HG03457 (cell line): ENCODE results near the gene RRP36.
"Not testable (repeated sequence)": the region's sequence is repeated elsewhere in the genome, so short reads cannot be mapped to it uniquely, and the experiment has no call there.

Source experiments
- ATAC-seq: cut with Tn5 transposase; IDR thresholded peaks from one replicate; pipeline ENCODE4 v1.9.1; 2021; ENCODE audit warnings: moderate number of reproducible peaks; ENCODE audit not compliant: unreplicated experiment

Gene RRP36

DNA sequence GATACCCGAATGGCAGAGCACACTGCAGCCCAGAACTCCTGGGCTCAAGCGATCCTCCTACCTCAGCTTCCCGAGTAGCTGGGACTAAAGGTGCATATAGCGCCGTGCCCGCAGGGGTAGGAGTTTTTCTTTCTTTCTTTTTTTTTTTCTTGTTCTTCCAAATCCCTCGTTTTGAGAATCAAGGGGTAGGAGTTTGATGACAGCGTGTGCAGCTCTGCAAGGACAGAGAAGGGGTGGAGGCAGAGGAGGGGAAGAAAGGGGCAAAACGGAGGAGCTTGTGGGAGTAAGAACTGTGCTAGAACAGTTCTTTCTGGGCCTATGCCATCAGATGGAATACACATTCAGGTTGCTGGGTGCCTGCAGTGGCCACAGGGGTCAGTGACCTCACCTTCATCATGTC is 15.3 kb downstream of the RRP36 start:
- ATAC-seq, result no peak

DNA sequence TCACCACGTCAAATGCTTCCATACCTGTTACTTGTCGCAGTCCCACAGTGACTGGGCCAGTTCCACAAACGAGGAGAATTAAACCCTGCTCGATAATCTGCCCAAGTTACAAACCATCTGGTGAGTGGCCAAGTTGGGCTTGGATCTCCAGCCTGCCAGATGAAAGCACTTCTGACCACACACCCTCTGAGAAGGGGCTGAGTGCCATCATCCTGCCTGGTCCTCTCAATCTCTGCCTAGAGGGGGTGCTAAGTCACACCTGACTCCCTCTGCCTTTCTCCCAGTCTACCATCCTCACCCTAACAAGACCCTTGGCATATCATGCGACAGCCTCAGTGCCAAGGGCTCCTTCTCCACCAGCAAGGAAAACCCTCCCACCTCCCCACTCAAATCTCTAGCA is 15.8 kb downstream of the RRP36 start:
- no peak for ATAC-seq

DNA sequence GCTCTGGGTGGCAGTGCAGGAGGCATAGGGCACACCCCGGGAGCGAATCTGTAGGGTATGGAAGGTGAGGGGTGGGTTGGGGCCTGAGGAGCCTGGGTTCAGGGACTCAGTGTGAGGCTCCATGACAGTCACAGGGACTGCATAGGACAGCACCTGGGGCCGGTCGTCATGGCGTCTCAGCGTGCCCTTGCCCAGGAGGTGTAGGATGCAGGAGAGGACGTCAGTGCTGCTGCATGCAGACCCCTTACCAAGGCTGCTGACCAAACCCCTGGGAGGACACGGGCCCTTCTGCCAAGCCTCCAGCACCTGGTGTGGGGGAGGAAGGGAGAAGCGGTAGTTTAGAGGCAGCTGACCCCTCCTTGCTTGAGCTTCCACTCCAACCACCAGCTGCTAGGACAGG is 16.3 kb downstream of the RRP36 start:
- no peak for ATAC-seq

DNA sequence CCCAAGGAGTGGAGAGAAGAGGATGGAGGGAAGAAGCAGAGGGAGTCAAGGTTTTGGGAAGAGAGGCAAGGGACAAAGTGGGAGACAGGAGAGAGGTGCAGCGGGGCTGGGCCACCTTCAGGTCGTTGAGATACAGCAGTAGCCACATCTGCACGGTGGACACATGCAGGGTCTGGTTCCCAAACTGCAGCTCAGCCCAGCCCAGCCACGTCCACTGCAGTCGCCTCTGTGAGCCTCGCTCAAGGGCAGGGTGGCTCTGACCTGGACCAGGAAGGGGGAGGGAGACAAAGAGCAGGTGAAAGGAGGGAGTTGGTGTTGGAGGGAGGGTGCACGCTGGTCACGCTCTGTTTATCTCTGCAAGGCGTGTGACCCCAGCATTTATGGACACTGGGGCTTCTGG is 17.3 kb downstream of the RRP36 start:
- ATAC-seq, result no peak

DNA sequence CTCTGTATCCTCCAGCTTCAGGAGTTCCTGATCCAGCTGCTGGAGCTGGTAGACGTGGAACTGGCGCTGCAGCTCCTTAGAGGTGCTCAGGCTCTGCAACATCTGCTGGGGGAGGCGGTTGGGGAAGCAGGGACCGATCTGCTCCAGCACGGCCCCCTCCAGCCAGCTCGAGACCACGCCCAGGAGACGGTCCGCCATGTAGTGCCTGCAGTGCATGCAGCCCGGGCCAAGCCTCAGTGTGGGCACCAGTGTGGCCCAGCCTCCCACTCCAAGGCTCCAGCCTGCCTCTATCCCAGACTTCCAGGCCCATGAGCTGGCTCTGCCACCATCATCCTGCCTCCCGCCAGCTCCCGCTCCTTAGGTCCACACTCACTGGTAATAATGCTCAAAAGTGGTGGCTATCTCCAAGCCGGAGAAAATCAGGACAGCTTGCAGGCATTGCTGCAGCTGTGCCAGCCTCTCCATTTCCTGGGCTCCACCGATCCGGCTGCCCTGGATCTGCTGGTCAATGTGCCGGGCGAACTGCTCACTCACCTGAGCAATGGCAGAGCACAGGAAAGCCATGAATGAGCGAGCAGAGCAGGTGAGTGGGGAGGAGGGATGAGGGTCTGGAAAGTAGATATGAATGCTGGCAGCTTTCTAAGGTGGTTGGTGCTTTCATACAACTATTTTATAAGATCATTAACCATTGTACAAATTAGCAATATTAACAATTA is 19.3 kb downstream of the RRP36 start:
- ATAC-seq, result no peak

DNA sequence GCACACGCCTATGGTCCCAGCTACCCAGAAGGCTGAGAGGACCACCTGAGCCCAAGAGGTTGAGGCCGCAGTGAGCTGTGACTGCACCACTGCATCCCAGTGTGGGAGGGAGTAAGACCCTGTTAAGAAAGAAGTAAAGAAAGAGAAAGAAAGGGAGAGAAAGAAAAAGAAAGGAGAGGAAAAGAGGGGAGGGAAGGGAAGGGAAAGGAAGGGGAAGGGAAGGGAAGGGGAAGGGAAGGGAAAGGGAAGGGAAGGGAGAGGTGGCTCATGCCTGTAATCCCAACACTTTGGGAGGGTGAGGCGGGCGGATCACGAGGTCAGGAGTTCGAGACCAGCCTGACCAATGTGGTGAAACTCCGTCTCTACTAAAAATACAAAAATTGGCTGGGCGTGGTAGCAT is 20.1 kb downstream of the RRP36 start:
- ATAC-seq, result not testable (repeated sequence)

DNA sequence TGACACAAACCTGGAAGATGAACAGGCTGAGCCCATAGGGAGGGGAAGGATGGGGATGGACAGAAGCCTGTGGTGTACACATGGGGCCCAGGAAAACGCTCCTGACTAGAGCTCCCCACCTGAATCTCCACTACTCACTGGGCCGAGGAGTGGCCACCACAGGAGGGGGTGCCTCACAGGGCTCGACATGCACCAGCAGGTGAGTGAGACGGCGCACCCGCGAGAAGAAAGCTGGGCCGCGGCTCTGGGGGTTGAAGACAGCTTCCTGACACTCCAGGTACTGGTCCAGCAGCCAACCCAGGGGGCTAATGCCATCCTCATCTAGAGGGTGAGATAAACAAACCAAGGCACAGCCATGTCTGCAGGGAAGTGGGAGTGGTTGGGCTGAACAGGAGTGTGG is 21.9 kb downstream of the RRP36 start:
- no peak for ATAC-seq

DNA sequence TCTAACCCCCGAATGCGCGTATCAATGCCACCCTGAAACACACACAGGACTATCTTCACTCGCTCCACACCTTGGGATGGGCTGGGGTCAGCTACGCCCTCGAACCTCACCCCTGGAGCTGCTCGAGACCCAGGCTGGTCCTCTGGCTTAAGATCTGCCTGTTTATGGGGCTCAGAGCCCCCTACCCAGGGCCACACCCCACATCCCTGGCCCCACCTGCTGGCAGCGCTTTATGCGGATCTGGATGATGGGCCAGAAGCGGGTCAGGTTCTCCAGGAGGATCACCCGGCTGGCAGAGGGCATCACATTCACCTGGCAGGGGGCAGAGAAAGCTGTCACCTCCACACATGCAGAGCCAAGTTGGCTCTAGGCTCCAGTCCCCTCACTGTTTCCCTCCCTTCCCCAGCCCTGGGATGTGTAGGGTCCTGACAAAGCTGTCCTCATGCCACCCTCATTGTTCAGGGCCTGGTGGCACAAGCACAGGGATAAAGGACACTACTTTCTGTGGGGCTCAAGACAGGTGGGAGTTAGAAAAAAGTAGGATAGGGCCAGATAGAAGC is 24.0 kb downstream of the RRP36 start:
- no peak for ATAC-seq

DNA sequence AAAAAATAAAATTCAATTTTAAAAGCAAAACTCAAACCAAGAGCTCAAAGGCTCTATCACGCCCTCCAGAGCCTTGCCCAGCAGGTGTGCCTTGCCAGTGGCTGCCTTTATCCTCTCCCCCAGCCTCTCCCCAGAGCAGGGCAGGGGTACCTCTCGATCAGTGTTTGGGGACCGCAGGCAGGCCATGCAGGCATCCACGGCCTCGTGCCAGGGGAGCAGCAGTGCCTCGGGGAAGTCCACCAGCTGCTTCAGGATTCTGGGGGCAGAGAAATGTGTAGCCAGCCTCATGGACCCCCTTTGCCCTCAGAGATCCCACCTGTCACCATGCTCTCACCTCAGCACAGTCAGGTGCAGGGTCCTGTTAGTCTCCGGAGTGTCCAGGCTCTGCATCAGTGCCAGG is 26.6 kb downstream of the RRP36 start:
- ATAC-seq, result no peak

DNA sequence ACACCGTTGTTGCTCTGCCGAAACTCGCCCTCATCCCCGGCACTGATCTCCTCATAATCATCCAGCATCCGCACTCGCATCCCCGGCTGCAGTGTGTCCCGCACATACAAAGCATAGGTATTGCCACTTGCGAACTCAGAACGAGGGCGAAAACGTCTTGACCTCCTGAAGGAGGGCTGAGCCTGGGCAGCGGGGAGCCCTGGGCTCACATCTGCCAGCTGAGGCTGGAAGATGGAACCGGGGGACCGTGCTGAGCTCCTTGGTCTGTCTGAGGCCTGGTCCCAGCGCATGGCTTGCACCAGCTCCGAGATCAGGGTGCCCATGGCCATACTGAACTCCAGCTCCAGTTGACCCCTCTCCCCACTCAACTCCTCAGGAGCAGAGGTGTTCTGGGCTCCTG is 29.6 kb downstream of the RRP36 start:
- ATAC-seq, result no peak

DNA sequence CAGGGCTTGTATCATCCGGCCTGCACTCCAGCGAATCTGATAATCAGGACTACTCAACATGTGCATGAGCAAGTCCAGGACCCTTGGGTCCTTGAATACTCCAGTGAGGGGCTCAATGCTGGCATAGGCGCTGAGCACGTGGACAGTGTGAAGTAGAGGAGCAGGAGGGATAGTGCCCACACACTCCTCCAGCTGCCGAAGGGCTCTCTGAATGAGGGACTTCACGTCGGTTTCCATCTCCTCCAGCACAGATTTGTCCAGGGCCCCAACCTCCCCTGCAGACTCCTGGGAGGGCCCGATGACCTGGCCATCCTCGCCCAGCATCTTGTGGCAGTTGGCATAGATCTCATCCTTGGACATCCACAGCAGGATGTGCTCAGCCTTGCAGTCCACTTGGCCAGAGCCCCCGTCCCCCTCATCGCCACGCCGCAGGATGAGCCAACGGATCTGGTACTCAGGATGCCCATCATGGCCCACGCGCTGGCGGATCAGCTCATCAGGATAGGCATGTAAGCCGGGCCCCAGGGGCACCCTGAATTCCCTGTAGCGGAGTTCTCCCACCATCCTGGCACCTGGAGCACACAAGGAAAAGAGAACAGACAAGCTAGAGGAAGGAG is 30.9 kb downstream of the RRP36 start:
- ATAC-seq, result no peak

DNA sequence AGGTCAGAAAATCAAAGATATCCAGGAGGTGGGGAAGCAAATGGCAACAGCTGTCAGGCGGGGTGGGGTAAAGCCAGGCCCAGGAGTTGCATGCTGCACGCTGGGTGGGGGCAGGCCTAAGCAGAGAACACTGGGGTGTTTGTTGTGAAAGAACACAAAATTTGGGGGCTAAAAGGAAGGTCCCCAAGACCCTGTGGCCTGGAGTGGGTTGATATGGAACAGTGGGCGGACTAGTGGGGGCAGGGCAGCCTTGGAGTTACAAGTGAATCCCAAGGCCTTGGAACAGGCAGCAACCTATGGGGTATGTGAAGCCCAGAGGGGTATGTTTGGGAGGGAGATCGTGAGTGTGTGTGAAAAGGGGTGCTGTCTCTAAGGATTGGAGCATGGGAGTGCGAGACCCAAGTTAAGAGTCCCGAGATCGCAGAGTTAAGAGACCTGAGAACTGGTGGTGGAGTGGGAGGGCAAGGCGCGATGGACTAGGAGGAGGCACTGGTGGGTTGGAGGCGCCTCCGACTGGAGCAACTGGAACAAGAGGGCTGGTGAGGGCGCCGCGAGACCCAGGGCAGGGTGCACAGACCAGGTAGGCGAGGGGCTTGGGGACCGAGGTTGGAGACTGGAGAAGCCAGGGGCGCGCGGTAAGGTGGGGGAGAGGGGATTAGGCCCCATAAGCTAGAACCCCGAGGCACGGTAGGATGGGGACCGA is 31.6 kb downstream of the RRP36 start:
- no peak for ATAC-seq

DNA sequence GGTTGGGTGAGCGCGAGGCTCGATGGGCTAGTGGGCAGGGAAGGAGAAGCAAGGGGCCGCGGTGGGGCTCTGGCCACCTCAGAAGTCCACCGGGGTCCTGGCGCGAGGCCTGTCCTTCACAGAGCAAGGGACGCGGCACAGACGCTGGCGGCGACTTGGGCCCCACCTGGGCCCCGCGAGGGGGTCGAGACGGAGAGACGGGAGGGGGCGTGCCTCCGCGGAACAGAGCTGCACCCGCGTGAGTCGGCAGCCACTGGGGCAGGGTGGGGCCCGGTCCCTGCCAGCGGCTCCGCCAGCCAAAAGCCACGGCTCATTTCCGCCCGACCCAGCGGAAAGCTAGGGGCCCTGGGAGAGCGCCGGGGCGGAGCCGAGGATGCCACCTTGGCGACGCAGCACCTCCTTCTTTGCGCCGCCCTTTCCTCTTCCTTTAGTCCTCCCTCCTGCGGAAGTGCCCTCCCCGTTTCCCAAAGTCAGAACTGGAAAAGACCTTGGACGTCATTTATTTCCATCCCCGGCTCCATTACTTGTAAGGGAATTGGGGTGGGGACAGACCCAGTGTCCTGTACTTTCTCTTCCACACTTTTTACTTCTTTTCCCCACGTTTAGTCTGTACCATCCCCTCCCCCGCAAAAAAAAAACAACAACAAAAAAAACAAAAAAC is 32.3 kb downstream of the RRP36 start, which contains the start of gene CUL7:
Gene CUL7 (minus strand): TSS at position 307 of the 661 bp plus-strand sequence. CDS start 1,063 bp downstream, outside the sequence.
- peak; percentile 62 for ATAC-seq

DNA sequence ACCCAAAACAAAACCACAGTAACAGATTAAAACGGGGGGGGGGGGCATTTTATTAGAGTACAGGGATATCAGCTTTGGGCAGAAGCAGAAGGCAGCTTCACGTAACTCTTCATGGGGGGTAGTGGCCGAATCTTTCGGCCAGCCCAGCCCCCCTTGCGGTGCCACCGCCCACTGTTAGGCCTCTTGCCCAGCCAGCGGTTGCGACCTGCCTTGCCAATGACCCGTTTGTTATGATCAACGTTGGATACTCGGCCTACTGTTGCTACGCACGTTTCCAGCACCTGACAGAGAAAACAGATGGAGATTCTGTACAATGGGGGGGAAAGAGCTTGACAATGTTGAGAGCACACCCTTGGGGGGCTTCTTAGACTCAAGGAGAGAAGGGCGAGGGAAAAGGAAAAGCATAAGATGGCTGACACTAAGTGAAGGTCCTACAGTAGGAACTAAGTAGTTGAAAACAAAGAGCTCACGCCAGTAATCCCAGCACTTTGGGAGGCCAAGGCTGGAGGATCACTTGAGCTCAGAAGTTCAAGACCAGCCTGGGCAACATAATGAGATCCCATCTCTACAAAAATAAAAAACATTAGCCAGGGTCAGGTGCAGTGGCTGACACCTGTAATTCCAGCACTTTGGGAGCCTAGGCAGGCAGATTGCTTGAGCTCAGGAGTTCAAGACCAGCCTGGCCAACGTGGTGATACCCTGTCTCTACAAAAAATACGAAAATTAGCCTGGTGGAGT is 33.0 kb downstream of the RRP36 start:
- ATAC-seq, result no peak

DNA sequence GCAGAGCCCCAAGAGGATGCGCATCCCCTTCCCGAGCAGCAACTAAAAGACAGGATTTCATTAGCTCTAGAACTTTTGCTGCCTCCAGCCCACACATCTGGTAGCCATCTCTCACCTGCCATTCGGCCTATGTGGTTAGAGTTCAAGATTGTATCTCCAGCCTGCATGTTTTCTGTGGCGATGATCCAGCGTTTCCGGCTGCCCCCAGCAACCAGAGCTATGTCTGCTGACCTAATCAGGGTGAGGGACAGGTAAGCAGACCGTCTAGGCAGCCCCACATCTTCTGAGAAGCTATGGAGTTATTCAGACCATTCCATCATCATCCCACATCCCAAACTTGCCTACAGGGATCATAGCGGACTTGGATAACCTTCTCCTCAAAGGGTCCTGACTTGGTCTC is 34.5 kb downstream of the RRP36 start:
- no peak for ATAC-seq

DNA sequence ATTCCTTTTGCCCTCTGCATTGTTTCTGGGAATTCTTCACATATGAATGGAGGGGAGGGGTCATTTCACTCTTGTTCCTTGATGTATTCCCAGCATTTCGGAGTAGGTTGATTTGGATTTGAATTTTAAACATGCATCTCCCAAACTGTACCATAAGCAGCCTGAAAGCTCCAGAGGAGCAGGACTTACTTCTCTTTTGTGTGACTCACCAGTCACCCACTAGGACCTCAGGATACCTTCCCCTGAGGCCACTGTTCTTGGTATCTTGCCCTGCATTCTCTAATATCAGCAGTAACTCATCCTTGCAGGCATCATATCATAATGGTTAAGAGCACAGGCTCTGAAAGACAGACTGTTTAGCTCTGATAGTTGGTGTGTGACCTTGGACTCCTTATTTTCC is 37.1 kb downstream of the RRP36 start:
- ATAC-seq, result no peak

DNA sequence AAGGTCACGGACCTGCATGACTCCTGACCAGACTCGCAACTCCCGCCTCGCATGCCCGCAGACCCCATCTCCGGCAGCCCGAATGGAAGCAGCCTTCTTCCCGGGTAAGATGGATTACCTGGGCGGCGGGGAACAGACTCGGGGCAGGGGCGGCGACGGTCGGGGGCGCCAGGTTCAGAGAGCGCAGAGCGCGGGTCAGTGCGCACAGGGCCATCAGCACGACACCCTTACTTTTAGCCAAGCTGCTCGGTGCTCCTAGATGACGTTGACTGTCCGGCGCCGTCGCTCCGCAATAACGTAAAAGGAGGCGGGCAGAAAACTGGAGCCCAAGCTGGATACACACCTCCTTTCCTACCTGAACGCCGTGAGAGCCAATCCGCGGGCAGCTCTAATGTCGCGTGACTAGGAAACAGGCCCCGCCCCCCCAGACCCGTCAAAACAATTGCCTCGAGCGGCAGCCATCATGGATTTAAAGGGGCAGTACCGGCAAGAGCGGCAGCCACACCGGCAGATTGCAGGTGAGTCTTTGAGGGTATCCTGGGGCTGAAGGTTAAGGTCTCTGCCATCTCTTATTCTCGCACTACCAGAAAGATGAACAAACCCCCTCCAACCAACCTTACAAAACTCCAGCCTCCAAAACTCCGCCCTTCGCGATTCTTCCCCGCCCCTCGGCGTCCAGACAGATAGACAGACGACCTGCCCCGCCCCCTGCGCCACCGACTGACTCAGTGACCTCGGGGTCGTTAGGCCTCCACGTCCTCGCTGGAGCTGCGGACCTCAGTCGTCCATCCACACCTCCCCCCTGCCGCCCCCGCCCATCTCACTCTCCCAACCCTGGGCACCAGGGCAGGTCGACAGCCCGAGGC is 38.0 kb downstream of the RRP36 start, which contains the start of the genes KLC4 and MRPL2:
Gene KLC4 (plus strand): TSS at position 464 of the 866 bp plus-strand sequence. CDS start 1,705 bp downstream, outside the sequence.
Gene MRPL2 (minus strand): TSS at position 267 of the 866 bp plus-strand sequence. CDS start 53 bp downstream, at position 214.
- ATAC-seq, result peak; percentile 59

DNA sequence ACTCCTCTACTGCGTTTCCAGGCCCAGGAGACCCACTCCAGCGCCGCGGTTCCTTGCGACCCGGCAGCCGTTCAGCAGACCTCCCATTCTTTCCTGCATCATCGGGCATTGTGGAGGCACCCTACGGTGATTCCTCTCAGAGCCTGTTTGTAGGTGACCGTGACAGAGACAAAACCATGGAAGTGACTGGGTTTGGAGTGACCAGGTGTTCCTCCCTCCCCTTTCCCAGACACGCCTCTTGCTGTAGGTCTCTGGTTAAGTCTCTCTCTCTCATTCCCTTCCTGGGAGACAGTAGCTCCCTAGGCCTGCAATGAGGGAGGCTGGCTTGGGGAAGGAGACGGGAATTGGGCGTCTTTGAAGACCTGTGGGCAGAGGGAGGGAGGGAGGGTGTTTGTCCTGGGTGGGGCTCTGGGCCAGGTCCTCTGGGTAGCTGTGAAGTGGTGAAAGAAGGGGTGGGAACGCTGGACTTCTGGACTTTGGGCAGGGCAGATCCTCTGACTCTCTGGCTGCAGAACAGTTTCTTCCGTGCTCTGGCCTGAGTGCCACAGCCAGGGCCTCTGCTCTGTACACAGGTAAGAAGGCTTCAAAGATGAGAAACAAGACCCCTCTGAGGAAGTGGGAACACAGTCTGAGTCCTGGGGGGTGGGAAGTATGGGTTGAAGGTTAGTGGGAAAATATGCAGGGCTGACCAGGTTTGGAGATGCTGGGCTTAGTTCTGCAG is 38.8 kb downstream of the RRP36 start:
- ATAC-seq, result no peak
